ENCODE data around the gene GNAQ. TPM values are rescaled to one million over a fixed set of nuclear protein-coding genes. Genes with fewer than 3 reads are reported as not detected.

Gene GNAQ
- total and polyA plus RNA-seq, 2 donors = 42.2 to 78.5 TPM

- DNase-seq (ENCODE audit: extremely low spot score) = no peak
- no peak overlapping the region for H3K4me3 ChIP-seq (ENCODE audit: low read depth, low read length)
- H3K4me1 ChIP-seq (ENCODE audit: insufficient read depth) = no peaks in the 10 kb centered on the region
- H3K36me3 ChIP-seq (ENCODE audit: insufficient read depth) = no peaks in the 10 kb centered on the region
- WGBS = 69% methylated on average over 10 of the region's 10 CpGs
- H3K27ac ChIP-seq (ENCODE audit: low read depth) = no peak overlapping the region
Observed at GRCh38 chr9:77673941-77674791, 357.4 kb downstream of the GNAQ start.

- Histone ChIP-seq H3K4me1 (ENCODE audit: insufficient read depth) (no peaks in the 10 kb centered on the region), H3K36me3 (ENCODE audit: insufficient read depth) (no peaks in the 10 kb centered on the region), H3K27ac (ENCODE audit: low read depth) (no peak overlapping the region), H3K4me3 (ENCODE audit: low read depth, low read length) (no peak overlapping the region)
- WGBS = 56% methylated on average over 4 of the region's 4 CpGs
- DNase-seq (ENCODE audit: extremely low spot score) = no peak
Observed at GRCh38 chr9:77672183-77672582, 359.4 kb downstream of the GNAQ start.

GRCh38 chr9:77667151-77667550 lies 364.5 kb downstream of the GNAQ start:
- no peak overlapping the region for H3K4me3 ChIP-seq (ENCODE audit: low read depth, low read length)
- WGBS = 91% methylated on average over 1 of the region's 1 CpG
- no peak overlapping the region for H3K27ac ChIP-seq (ENCODE audit: low read depth)
- DNase-seq (ENCODE audit: extremely low spot score) = no peak
- H3K4me1 ChIP-seq (ENCODE audit: insufficient read depth) = no peaks in the 10 kb centered on the region
- no peaks in the 10 kb centered on the region for H3K36me3 ChIP-seq (ENCODE audit: insufficient read depth)

Other genes with a start within 250 kb of the GNAQ start
- gene CEP78, start 204.3 kb upstream of the GNAQ start, total RNA-seq = 54.3 TPM
- gene CEP78, start 204.3 kb upstream of the GNAQ start, polyA plus RNA-seq = 6.4 TPM